ENCODE data around the gene NPIPB6.
"Not testable (repeated sequence)": the region's sequence is repeated elsewhere in the genome, so short reads cannot be mapped to it uniquely, and the experiment has no call there.

Gene NPIPB6

DNA sequence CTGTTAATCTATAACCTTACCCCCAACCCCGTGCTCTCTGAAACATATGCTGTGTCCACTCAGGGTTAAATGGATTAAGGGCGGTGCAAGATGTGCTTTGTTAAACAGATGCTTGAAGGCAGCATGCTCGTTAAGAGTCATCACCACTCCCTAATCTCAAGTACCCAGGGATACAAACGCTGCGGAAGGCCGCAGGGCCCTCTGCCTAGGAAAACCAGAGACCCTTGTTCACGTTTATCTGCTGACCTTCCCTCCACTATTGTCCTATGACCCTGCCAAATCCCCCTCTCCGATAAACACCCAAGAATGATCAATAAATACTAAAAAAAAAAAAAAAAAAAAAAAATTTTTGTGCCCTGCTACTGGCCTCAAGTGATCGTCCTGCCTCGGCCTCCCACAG lies 14.5 kb upstream of the NPIPB6 start:
- not testable (repeated sequence) for H3K23ac ChIP-seq (ENCODE audit: low read length); H4K12ac ChIP-seq (ENCODE audit: low read depth, low read length)
- WGBS (ENCODE audit: extremely low coverage, insufficient coverage, insufficient read length), result no CpG with 5 or more reads among the region's 10 CpGs

DNA sequence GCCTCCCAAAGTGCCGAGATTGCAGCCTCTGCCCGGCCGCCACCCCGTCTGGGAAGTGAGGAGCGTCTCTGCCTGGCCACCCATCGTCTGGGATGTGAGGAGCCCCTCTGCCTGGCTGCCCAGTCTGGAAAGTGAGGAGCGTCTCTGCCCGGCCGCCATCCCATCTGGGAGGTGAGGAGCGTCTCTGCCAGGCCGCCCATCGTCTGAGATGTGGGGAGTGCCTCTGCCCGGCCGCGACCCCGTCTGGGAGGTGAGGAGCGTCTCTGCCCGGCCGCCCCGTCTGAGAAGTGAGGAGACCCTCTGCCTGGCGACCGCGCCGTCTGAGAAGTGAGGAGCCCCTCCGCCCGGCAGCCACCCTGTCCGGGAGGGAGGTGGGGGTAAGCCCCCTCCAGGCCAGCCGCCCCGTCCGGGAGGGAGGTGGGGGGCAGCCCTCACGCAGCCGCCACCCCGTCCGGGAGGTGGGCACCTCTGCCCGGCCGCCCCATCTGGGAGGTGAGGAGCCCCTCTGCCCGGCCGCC lies 13.9 kb upstream of the NPIPB6 start:
- H2BK12ac ChIP-seq (ENCODE audit: low read length); H3K27me3 ChIP-seq (ENCODE audit: insufficient read depth, low read length); H2AFZ ChIP-seq (ENCODE audit: insufficient read depth, low read length, poor library complexity); DNase-seq; H3K23ac ChIP-seq (ENCODE audit: low read length); H4K12ac ChIP-seq (ENCODE audit: low read depth, low read length); H3K27ac ChIP-seq (ENCODE audit: low read depth, low read length); H3K36me3 ChIP-seq (ENCODE audit: control insufficient read depth in 1 of 2, insufficient read depth in 2 of 2, low read length in 2 of 2); H3K4ac ChIP-seq (ENCODE audit: low read depth, low read length); H3K79me2 ChIP-seq (ENCODE audit: control insufficient read depth, insufficient read depth, low read length, poor library complexity); H2AK5ac ChIP-seq (ENCODE audit: low read length); H3K79me1 ChIP-seq (ENCODE audit: low read length); H3K4me3 ChIP-seq (ENCODE audit: low read depth, low read length); H3K14ac ChIP-seq (ENCODE audit: low read length); H2BK120ac ChIP-seq (ENCODE audit: insufficient read depth, low read length, poor library complexity); H3K18ac ChIP-seq (ENCODE audit: low read length); H3K9ac ChIP-seq (ENCODE audit: low read length); H3K4me1 ChIP-seq (ENCODE audit: control insufficient read depth in 1 of 2, insufficient read depth in 2 of 2, low read length in 2 of 2); H2BK5ac ChIP-seq (ENCODE audit: low read depth, low read length, poor library complexity); H3K4me2 ChIP-seq (ENCODE audit: low read length); H4K91ac ChIP-seq (ENCODE audit: low read depth, low read length); H4K8ac ChIP-seq (ENCODE audit: low read depth, low read length); H3K9me3 ChIP-seq (ENCODE audit: insufficient read depth, low read depth, low read length): not testable (repeated sequence)
- WGBS (ENCODE audit: extremely low coverage, insufficient coverage, insufficient read length), result no CpG with 5 or more reads among the region's 38 CpGs

More for the DNA sequence above, 14.5 kb upstream of the NPIPB6 start:
- H4K8ac ChIP-seq (ENCODE audit: low read depth, low read length); H3K36me3 ChIP-seq (ENCODE audit: control insufficient read depth in 1 of 2, insufficient read depth in 2 of 2, low read length in 2 of 2); H3K27ac ChIP-seq (ENCODE audit: low read depth, low read length); H4K91ac ChIP-seq (ENCODE audit: low read depth, low read length); H3K4me1 ChIP-seq (ENCODE audit: control insufficient read depth in 1 of 2, insufficient read depth in 2 of 2, low read length in 2 of 2); H3K18ac ChIP-seq (ENCODE audit: low read length); H3K79me2 ChIP-seq (ENCODE audit: control insufficient read depth, insufficient read depth, low read length, poor library complexity); H3K4me3 ChIP-seq (ENCODE audit: low read depth, low read length); DNase-seq; H3K79me1 ChIP-seq (ENCODE audit: low read length); H3K4me2 ChIP-seq (ENCODE audit: low read length); H2BK120ac ChIP-seq (ENCODE audit: insufficient read depth, low read length, poor library complexity); H3K9ac ChIP-seq (ENCODE audit: low read length); H3K27me3 ChIP-seq (ENCODE audit: insufficient read depth, low read length); H3K4ac ChIP-seq (ENCODE audit: low read depth, low read length); H3K14ac ChIP-seq (ENCODE audit: low read length); H2AK5ac ChIP-seq (ENCODE audit: low read length); H3K9me3 ChIP-seq (ENCODE audit: insufficient read depth, low read depth, low read length); H2BK12ac ChIP-seq (ENCODE audit: low read length); H2AFZ ChIP-seq (ENCODE audit: insufficient read depth, low read length, poor library complexity); H2BK5ac ChIP-seq (ENCODE audit: low read depth, low read length, poor library complexity): not testable (repeated sequence)

DNA sequence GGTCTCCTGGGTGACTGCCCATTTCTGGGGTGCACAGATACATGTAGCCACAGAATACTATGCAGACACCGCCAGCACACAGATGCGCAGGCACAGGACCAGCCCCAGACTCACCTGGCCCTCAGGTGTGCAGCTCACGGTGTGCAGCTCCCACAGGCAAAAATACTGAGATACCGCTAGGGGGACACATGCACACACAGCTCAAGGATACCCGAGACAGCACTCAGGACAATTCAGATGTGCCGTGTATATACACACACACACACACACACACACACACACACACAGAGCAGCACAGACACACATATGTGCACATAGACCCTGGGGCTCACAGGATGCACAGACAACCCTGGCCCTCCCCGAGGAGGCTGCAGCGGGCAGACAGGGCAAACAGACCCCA lies 11.8 kb upstream of the NPIPB6 start:
- H2BK120ac ChIP-seq (ENCODE audit: insufficient read depth, low read length, poor library complexity); H3K79me2 ChIP-seq (ENCODE audit: control insufficient read depth, insufficient read depth, low read length, poor library complexity); H4K91ac ChIP-seq (ENCODE audit: low read depth, low read length); H3K4me2 ChIP-seq (ENCODE audit: low read length); H3K27ac ChIP-seq (ENCODE audit: low read depth, low read length); H3K14ac ChIP-seq (ENCODE audit: low read length); H3K27me3 ChIP-seq (ENCODE audit: insufficient read depth, low read length); H3K23ac ChIP-seq (ENCODE audit: low read length); H3K4me1 ChIP-seq (ENCODE audit: control insufficient read depth in 1 of 2, insufficient read depth in 2 of 2, low read length in 2 of 2); H3K36me3 ChIP-seq (ENCODE audit: control insufficient read depth in 1 of 2, insufficient read depth in 2 of 2, low read length in 2 of 2); H2BK12ac ChIP-seq (ENCODE audit: low read length); H4K12ac ChIP-seq (ENCODE audit: low read depth, low read length); DNase-seq; H3K4me3 ChIP-seq (ENCODE audit: low read depth, low read length); H3K9ac ChIP-seq (ENCODE audit: low read length); H3K18ac ChIP-seq (ENCODE audit: low read length); H3K4ac ChIP-seq (ENCODE audit: low read depth, low read length); H4K8ac ChIP-seq (ENCODE audit: low read depth, low read length); H3K79me1 ChIP-seq (ENCODE audit: low read length); H3K9me3 ChIP-seq (ENCODE audit: insufficient read depth, low read depth, low read length); H2AFZ ChIP-seq (ENCODE audit: insufficient read depth, low read length, poor library complexity); H2BK5ac ChIP-seq (ENCODE audit: low read depth, low read length, poor library complexity); H2AK5ac ChIP-seq (ENCODE audit: low read length): not testable (repeated sequence)
- no CpG with 5 or more reads among the region's 8 CpGs for WGBS (ENCODE audit: extremely low coverage, insufficient coverage, insufficient read length)

DNA sequence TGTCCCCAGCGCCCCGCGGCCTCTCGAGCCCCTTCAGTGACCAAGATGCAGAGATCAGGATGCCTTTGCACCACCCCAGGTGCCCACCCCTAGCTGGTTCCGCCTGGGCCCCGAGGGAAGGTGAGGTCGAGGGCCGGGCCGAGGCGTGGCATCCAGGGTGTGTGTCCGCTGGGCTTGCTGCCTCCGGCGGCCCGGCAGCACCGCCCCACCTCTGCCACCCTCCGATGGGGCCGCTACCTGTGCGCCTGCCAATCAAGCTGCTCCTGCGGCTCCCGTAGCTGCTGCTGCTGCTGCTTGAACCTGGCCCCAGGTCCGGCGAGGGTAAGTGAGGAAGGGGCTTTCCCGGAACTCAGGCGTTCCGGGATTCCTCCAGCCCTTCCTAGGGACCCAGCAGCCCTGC lies 11.0 kb upstream of the NPIPB6 start:
- not testable (repeated sequence) for H3K36me3 ChIP-seq (ENCODE audit: control insufficient read depth in 1 of 2, insufficient read depth in 2 of 2, low read length in 2 of 2); H3K4me3 ChIP-seq (ENCODE audit: low read depth, low read length); H4K91ac ChIP-seq (ENCODE audit: low read depth, low read length); H2BK120ac ChIP-seq (ENCODE audit: insufficient read depth, low read length, poor library complexity); H2AFZ ChIP-seq (ENCODE audit: insufficient read depth, low read length, poor library complexity); H3K27ac ChIP-seq (ENCODE audit: low read depth, low read length); H2BK5ac ChIP-seq (ENCODE audit: low read depth, low read length, poor library complexity); H3K27me3 ChIP-seq (ENCODE audit: insufficient read depth, low read length); H4K8ac ChIP-seq (ENCODE audit: low read depth, low read length); H3K79me1 ChIP-seq (ENCODE audit: low read length); H3K4ac ChIP-seq (ENCODE audit: low read depth, low read length); H3K23ac ChIP-seq (ENCODE audit: low read length); H3K14ac ChIP-seq (ENCODE audit: low read length); H4K12ac ChIP-seq (ENCODE audit: low read depth, low read length); H3K79me2 ChIP-seq (ENCODE audit: control insufficient read depth, insufficient read depth, low read length, poor library complexity); H3K9me3 ChIP-seq (ENCODE audit: insufficient read depth, low read depth, low read length); H2AK5ac ChIP-seq (ENCODE audit: low read length); DNase-seq; H2BK12ac ChIP-seq (ENCODE audit: low read length); H3K4me1 ChIP-seq (ENCODE audit: control insufficient read depth in 1 of 2, insufficient read depth in 2 of 2, low read length in 2 of 2); H3K18ac ChIP-seq (ENCODE audit: low read length); H3K9ac ChIP-seq (ENCODE audit: low read length); H3K4me2 ChIP-seq (ENCODE audit: low read length)
- WGBS (ENCODE audit: extremely low coverage, insufficient coverage, insufficient read length), result no CpG with 5 or more reads among the region's 25 CpGs
